ENCODE results near the gene KLHDC2.

DNA sequence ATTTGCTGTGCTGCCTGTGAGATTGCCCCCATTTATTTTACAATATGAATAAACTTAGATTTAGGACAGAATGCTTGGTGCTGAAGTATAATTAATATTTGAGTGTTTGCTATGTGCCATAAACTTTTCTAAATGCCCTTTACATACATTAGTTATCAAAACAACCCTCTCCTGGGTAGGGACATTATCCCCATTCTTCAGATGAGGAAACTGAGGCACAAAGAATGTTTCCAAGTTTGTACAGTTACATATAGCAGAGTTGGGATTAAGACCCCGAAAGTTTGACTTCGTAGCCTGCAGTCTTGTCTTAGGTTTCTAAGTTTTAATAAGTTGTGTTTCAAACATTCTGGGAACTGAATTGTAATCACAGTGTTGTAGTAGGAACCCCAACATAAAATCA, 18.4 kb downstream of the KLHDC2 start:
- TF ChIP-seq, protein P1, sequence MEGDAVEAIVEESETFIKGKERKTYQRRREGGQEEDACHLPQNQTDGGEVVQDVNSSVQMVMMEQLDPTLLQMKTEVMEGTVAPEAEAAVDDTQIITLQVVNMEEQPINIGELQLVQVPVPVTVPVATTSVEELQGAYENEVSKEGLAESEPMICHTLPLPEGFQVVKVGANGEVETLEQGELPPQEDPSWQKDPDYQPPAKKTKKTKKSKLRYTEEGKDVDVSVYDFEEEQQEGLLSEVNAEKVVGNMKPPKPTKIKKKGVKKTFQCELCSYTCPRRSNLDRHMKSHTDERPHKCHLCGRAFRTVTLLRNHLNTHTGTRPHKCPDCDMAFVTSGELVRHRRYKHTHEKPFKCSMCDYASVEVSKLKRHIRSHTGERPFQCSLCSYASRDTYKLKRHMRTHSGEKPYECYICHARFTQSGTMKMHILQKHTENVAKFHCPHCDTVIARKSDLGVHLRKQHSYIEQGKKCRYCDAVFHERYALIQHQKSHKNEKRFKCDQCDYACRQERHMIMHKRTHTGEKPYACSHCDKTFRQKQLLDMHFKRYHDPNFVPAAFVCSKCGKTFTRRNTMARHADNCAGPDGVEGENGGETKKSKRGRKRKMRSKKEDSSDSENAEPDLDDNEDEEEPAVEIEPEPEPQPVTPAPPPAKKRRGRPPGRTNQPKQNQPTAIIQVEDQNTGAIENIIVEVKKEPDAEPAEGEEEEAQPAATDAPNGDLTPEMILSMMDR (IDR thresholded peaks at IDR 0.05): no peak
- no peak for TF ChIP-seq POLR2A (IDR thresholded peaks at IDR 0.05)
